Measurements from ENCODE around the gene MPZL3. TPM values are rescaled to one million over a fixed set of nuclear protein-coding genes. Genes with fewer than 3 reads are reported as not detected.

MPZL3 gene
- total and polyA plus RNA-seq, 9 donors: 0.25 to 7.0 (median 1.0) TPM

Small RNA genes within 50 kb of the gene (small RNA-seq; reads per million reads assigned to genes)
- not detected for gene HSPE1P18

Other genes with a start within 250 kb of the MPZL3 start
- 1 to 10 TPM in 2 of 7 donors, under 1 TPM in 2, not detected in 3; 0.20 to 2.3 (median 0.85) TPM for gene TMPRSS4, start 175.3 kb downstream of the MPZL3 start, total RNA-seq
- not detected for gene TMPRSS4, start 175.3 kb downstream of the MPZL3 start, polyA plus RNA-seq
- gene SMIM35, start 165.4 kb downstream of the MPZL3 start, total RNA-seq: not detected
- under 1 TPM in 1 of 2 donors, not detected in 1; 0.08 TPM for gene SMIM35, start 165.4 kb downstream of the MPZL3 start, polyA plus RNA-seq
- 1 to 10 TPM in 1 of 7 donors, under 1 TPM in 6; 0.10 to 2.9 (median 0.52) TPM for gene SCN4B, start 99.5 kb downstream of the MPZL3 start, total RNA-seq
- gene SCN4B, start 99.5 kb downstream of the MPZL3 start, polyA plus RNA-seq: 10 to 100 TPM in 1 of 2 donors, under 1 TPM in 1; 0.50 to 13.3 TPM
- gene SCN2B, start 75.7 kb downstream of the MPZL3 start, total RNA-seq: 1 to 10 TPM in 2 of 7 donors, under 1 TPM in 5; 0.11 to 1.3 (median 0.35) TPM
- 1 to 10 TPM in 1 of 2 donors, under 1 TPM in 1; 0.38 to 2.1 TPM for gene SCN2B, start 75.7 kb downstream of the MPZL3 start, polyA plus RNA-seq
- gene JAML, start 27.4 kb downstream of the MPZL3 start, total RNA-seq: 1 to 10 TPM in 6 of 7 donors, under 1 TPM in 1; 0.79 to 5.1 (median 1.8) TPM
- gene JAML, start 27.4 kb downstream of the MPZL3 start, polyA plus RNA-seq: 10 to 100 TPM in 1 of 2 donors, 1 to 10 TPM in 1; 2.0 to 18.0 TPM
- gene MPZL2, start 11.9 kb upstream of the MPZL3 start, total RNA-seq: 10 to 100 TPM in 4 of 7 donors, 1 to 10 TPM in 3; 4.4 to 42.5 (median 13.2) TPM
- gene MPZL2, start 11.9 kb upstream of the MPZL3 start, polyA plus RNA-seq: 1 to 10 TPM; 5.7 to 9.6 TPM
- 1 to 10 TPM in 2 of 7 donors, under 1 TPM in 4, not detected in 1; 0.36 to 2.5 (median 0.59) TPM for gene CD3E, start 52.4 kb upstream of the MPZL3 start, total RNA-seq
- 10 to 100 TPM in 1 of 2 donors, under 1 TPM in 1; 0.94 to 11.0 TPM for gene CD3E, start 52.4 kb upstream of the MPZL3 start, polyA plus RNA-seq
- gene CD3D, start 90.3 kb upstream of the MPZL3 start, total RNA-seq: 1 to 10 TPM in 4 of 7 donors, under 1 TPM in 2, not detected in 1; 0.47 to 7.7 (median 1.4) TPM
- 10 to 100 TPM in 1 of 2 donors, under 1 TPM in 1; 0.85 to 11.6 TPM for gene CD3D, start 90.3 kb upstream of the MPZL3 start, polyA plus RNA-seq
- under 1 TPM in 6 of 7 donors, not detected in 1; 0.15 to 0.89 (median 0.40) TPM for gene CD3G, start 92.0 kb upstream of the MPZL3 start, total RNA-seq
- 1 to 10 TPM in 1 of 2 donors, under 1 TPM in 1; 0.17 to 1.4 TPM for gene CD3G, start 92.0 kb upstream of the MPZL3 start, polyA plus RNA-seq
- 10 to 100 TPM; 23.7 to 34.7 (median 29.4) TPM for gene UBE4A, start 107.2 kb upstream of the MPZL3 start, total RNA-seq
- 10 to 100 TPM; 12.2 to 28.8 TPM for gene UBE4A, start 107.2 kb upstream of the MPZL3 start, polyA plus RNA-seq
- gene ATP5MG, start 149.2 kb upstream of the MPZL3 start, total RNA-seq: 100 to 1,000 TPM in 5 of 7 donors, 10 to 100 TPM in 2; 70.5 to 201 (median 155) TPM
- 100 to 1,000 TPM; 162 to 450 TPM for gene ATP5MG, start 149.2 kb upstream of the MPZL3 start, polyA plus RNA-seq
- 100 to 1,000 TPM in 2 of 7 donors, 10 to 100 TPM in 5; 72.0 to 107 (median 82.0) TPM for gene KMT2A, start 184.1 kb upstream of the MPZL3 start, total RNA-seq
- gene KMT2A, start 184.1 kb upstream of the MPZL3 start, polyA plus RNA-seq: 10 to 100 TPM; 25.8 to 45.2 TPM